Muscle of leg (tissue), 11 donors: ENCODE results near the gene BANF2. TPM values are rescaled to one million over a fixed set of nuclear protein-coding genes. Genes with fewer than 3 reads are reported as not detected.

Source experiments
- DNase-seq: peaks from one replicate; pipeline ENCODE4 v3.0.0; 2013
- H3K27ac ChIP-seq: one replicate; pipeline ENCODE4 v1.5.1; 2013; ENCODE audit warnings: mild to moderate bottlenecking, low read length, control low read depth
- H3K27me3 ChIP-seq: one replicate; pipeline ENCODE4 v1.6.1; 2013; ENCODE audit warnings: low read length; ENCODE audit not compliant: control insufficient read depth, insufficient read depth
- H3K36me3 ChIP-seq: one replicate; pipeline ENCODE4 v1.6.1; 2013; ENCODE audit warnings: low read length; ENCODE audit not compliant: control insufficient read depth, insufficient read depth
- H3K4me1 ChIP-seq: one replicate; pipeline ENCODE4 v1.6.1; 2013; ENCODE audit warnings: low read length; ENCODE audit not compliant: control insufficient read depth, insufficient read depth
- H3K4me3 ChIP-seq: one replicate; pipeline ENCODE4 v1.5.1; 2013; ENCODE audit warnings: low read length, control low read depth
- H3K9me3 ChIP-seq: replicated peaks from 2 replicates; pipeline ENCODE4 v1.6.1; 2013; ENCODE audit warnings: low read depth, low read length; ENCODE audit not compliant: control insufficient read depth
- WGBS: methylation state at CpG from one replicate; pipeline ENCODE4 v1.1.5; 2013; ENCODE audit warnings: missing lambda C conversion rate; ENCODE audit not compliant: insufficient coverage; 5-methylcytosine and 5-hydroxymethylcytosine counted together
- polyA plus RNA-seq, 8 donors: library from polyadenylated mRNA; unstranded; fragments of 120-200 nt; gene quantifications; one replicate each; pipeline versions ENCODE4 v1.2.1 to v1.2.3, GENCODE V29; 2013; ENCODE audit warnings: inconsistent platforms in 1 of 8, low replicate concordance in 1 of 8; ENCODE audit not compliant: insufficient read length in 8 of 8, insufficient read depth in 1 of 8
- total RNA-seq: library from RNA; stranded (reverse); fragments of 120-200 nt; gene quantifications from one replicate; pipeline ENCODE4 v1.2.4, GENCODE V29; 2013

The BANF2 gene
- total and polyA plus RNA-seq, 9 donors: not detected

DNA sequence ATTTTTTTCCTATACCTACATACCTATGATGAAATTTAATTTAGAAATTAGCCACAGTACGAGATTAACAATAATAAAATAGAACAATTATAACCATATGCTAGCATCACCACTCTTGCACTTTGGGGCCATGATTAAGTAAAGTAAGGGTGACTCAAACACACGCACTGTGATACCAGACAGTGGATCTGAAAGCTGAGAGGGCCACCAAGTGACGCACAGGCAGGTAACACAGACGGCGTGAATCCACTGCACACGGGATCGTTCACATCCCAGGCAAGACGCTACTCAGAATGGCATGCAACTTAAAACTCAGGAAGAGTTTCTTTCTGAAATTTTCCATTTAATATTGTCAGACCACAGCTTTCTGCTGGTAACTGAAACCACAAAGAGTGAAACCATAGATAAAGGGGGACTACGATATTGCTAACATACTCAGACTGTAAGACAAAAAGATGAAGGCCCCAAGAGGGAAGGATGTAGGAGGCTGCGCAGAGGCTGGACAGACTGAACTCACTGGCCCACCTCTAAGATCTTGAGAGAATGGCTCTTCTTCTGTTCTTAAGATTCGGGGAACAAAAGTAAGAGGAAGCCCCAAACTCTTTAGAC is 35.6 kb upstream of the BANF2 start:
- Histone ChIP-seq H3K27me3 (no peaks in the 10 kb centered on the region), H3K36me3 (peaks cover 13% of the 10 kb centered on the region), H3K27ac (no peak overlapping the region), H3K4me1 (peaks cover 32% of the 10 kb centered on the region), H3K9me3 (no peaks in the 10 kb centered on the region), H3K4me3 (no peak overlapping the region)
- DNase-seq: no peak
- 79% methylated on average over 5 of the region's 11 CpGs for WGBS

DNA sequence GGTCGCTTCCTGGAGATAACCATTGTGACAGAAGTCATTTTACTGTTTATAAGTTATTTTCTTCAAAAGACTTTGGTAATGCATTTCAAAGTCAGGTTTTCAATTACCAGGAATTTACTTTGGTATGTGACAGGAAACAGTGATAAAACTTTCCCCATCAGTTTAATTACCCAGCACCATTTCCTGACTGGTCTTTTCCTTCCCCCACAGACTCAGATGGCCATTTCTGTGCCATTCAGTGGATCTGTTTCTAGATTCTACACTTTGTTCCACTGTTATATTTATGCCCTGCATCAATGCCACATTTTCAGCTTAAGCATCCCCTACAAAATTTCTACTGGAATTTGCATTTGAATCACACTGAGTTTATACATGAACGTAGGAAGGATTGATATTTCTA is 34.0 kb upstream of the BANF2 start:
- Histone ChIP-seq H3K36me3 (no peaks in the 10 kb centered on the region), H3K4me1 (peaks cover 26% of the 10 kb centered on the region), H3K9me3 (no peaks in the 10 kb centered on the region), H3K4me3 (no peak overlapping the region), H3K27ac (peak overlapping the region; percentile 66), H3K27me3 (no peaks in the 10 kb centered on the region)
- WGBS: no CpG with 5 or more reads among the region's 2 CpGs
- no peak for DNase-seq

DNA sequence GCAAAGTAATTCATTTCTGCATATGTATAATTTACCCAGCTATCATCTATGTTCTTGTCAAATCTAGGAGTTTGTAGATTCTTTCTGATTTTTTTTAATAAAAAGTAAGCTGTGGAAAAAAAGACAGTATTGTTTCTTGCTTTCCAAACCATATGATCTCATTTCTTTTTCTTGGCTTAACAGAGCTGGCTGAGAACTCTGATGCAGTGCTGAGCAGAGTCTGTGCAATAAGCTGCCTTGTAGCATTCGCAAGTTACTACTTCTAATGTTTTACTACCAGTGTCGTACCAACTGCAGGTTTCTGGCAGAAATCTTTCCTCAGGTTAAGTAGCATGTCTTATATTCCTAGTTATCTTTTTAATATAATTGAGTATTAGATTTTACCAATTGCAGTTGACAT is 33.3 kb upstream of the BANF2 start:
- H3K9me3 ChIP-seq: no peaks in the 10 kb centered on the region
- no peak overlapping the region for H3K4me3 ChIP-seq
- WGBS: no CpG with 5 or more reads among the region's 2 CpGs
- no peaks in the 10 kb centered on the region for H3K27me3 ChIP-seq
- peaks cover 20% of the 10 kb centered on the region for H3K4me1 ChIP-seq
- DNase-seq: peak; percentile 93
- H3K36me3 ChIP-seq: peaks cover 3% of the 10 kb centered on the region
- H3K27ac ChIP-seq: peak overlapping the region; percentile 66

DNA sequence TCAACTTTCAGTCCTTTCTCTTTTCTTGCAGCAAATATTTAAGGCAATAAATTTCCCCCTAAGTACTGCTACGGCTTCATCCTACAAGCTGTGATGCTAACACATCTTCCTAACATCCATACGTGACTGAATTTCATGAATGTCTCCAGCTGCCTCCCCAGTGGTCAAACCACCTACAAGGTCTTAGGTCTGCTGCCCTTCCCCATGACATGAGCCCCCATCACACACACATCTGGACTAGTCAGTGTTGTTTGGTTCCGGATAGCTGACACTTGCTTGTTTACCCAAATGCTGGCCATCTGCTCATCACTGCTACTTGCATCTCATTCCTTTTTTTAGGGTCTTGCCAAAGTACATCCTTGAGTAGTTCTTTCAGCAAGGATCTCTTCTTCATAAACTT is 32.3 kb upstream of the BANF2 start:
- DNase-seq: no peak
- 44% methylated on average over 3 of the region's 3 CpGs for WGBS
- Histone ChIP-seq H3K4me3 (no peak overlapping the region), H3K27ac (no peak overlapping the region), H3K4me1 (peaks cover 19% of the 10 kb centered on the region), H3K27me3 (no peaks in the 10 kb centered on the region), H3K36me3 (peaks cover 9% of the 10 kb centered on the region), H3K9me3 (no peaks in the 10 kb centered on the region)

- Histone ChIP-seq H3K36me3 (peaks cover 16% of the 10 kb centered on the region), H3K4me1 (peaks cover 13% of the 10 kb centered on the region), H3K9me3 (no peaks in the 10 kb centered on the region), H3K4me3 (no peak overlapping the region), H3K27me3 (no peaks in the 10 kb centered on the region), H3K27ac (no peak overlapping the region)
- WGBS: 100% methylated on average over 2 of the region's 3 CpGs
- DNase-seq: no peak
Observed at GRCh38 chr20:17668432-17668831, 31.3 kb upstream of the BANF2 start.

GRCh38 chr20:17669306-17669931 is 30.3 kb upstream of the BANF2 start:
- no peaks in the 10 kb centered on the region for H3K9me3 ChIP-seq
- peaks cover 20% of the 10 kb centered on the region for H3K36me3 ChIP-seq
- H3K4me3 ChIP-seq: no peak overlapping the region
- DNase-seq: no peak
- H3K27me3 ChIP-seq: no peaks in the 10 kb centered on the region
- H3K4me1 ChIP-seq: peaks cover 6% of the 10 kb centered on the region
- 79% methylated on average over 2 of the region's 12 CpGs for WGBS
- H3K27ac ChIP-seq: no peak overlapping the region

DNA sequence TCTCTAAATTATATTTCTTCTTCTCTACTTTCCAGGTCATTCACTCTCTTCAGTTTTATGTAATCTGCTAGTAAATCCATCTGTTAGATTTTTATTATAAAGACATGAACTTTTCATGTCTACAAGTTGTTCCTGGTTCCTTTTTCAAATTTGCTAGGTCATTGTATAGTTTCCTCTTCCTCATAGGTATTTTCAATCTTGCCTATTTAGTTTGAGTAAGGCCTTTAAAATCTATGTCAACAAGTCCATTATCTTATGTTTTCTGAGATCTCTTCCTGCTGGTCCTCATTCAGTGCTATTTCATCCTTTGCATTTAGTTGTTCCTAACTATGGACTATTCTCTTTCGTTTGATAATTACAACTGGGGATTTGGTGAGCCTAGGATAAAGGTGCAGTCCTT is 28.8 kb upstream of the BANF2 start:
- peaks cover 35% of the 10 kb centered on the region for H3K36me3 ChIP-seq
- no peak overlapping the region for H3K27ac ChIP-seq
- DNase-seq: no peak
- no CpG with 5 or more reads among the region's 1 CpG for WGBS
- H3K27me3 ChIP-seq: no peaks in the 10 kb centered on the region
- no peaks in the 10 kb centered on the region for H3K9me3 ChIP-seq
- peaks cover 11% of the 10 kb centered on the region for H3K4me1 ChIP-seq
- H3K4me3 ChIP-seq: no peak overlapping the region

DNA sequence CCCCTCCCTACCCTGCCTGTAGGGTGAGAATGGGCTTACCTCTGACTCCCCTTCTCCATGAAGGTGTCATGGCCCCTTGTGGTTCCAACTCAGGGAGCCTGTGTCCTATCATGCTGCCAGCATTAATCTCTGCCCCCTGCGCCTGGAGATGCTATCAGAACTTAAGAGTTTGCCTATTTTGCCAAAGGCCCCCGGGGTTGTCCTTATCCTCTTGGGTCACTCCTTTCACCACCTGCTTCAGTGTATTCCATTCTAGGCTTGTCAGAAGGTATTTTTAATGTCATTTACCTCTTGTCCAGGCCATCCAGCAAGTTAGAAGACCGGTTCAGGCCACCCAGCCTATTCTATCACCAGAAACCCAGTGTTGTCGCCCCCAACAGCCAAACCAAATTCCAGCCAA is 28.2 kb upstream of the BANF2 start:
- Histone ChIP-seq H3K27ac (no peak overlapping the region), H3K9me3 (no peaks in the 10 kb centered on the region), H3K27me3 (no peaks in the 10 kb centered on the region), H3K4me3 (no peak overlapping the region), H3K36me3 (peaks cover 40% of the 10 kb centered on the region), H3K4me1 (peaks cover 17% of the 10 kb centered on the region)
- no peak for DNase-seq
- WGBS: 100% methylated on average over 3 of the region's 4 CpGs

- WGBS: 29% methylated on average over 1 of the region's 7 CpGs
- H3K27ac ChIP-seq: no peak overlapping the region
- no peak for DNase-seq
- H3K36me3 ChIP-seq: peaks cover 54% of the 10 kb centered on the region
- no peaks in the 10 kb centered on the region for H3K27me3 ChIP-seq
- H3K4me3 ChIP-seq: no peak overlapping the region
- no peaks in the 10 kb centered on the region for H3K9me3 ChIP-seq
- peaks cover 19% of the 10 kb centered on the region for H3K4me1 ChIP-seq
Observed at GRCh38 chr20:17673084-17673483, 26.7 kb upstream of the BANF2 start.

- H3K9me3 ChIP-seq: no peaks in the 10 kb centered on the region
- no peak for DNase-seq
- WGBS: 58% methylated on average over 1 of the region's 9 CpGs
- H3K27ac ChIP-seq: no peak overlapping the region
- peaks cover 67% of the 10 kb centered on the region for H3K36me3 ChIP-seq
- no peak overlapping the region for H3K4me3 ChIP-seq
- H3K4me1 ChIP-seq: peaks cover 25% of the 10 kb centered on the region
- H3K27me3 ChIP-seq: no peaks in the 10 kb centered on the region
Observed at GRCh38 chr20:17674722-17675518, 24.8 kb upstream of the BANF2 start.
